Activated CD8-positive, alpha-beta memory T cell treated with anti-CD3 and anti-CD28 coated beads, Interleukin-2, amount 50 U/mL, for 48 hours (primary cell): ENCODE measurements around the gene CNTNAP2.

Experiments
- DNase-seq: peaks from one replicate; pipeline ENCODE4 v3.0.0-alpha.2; 2020

CNTNAP2 gene

DNA sequence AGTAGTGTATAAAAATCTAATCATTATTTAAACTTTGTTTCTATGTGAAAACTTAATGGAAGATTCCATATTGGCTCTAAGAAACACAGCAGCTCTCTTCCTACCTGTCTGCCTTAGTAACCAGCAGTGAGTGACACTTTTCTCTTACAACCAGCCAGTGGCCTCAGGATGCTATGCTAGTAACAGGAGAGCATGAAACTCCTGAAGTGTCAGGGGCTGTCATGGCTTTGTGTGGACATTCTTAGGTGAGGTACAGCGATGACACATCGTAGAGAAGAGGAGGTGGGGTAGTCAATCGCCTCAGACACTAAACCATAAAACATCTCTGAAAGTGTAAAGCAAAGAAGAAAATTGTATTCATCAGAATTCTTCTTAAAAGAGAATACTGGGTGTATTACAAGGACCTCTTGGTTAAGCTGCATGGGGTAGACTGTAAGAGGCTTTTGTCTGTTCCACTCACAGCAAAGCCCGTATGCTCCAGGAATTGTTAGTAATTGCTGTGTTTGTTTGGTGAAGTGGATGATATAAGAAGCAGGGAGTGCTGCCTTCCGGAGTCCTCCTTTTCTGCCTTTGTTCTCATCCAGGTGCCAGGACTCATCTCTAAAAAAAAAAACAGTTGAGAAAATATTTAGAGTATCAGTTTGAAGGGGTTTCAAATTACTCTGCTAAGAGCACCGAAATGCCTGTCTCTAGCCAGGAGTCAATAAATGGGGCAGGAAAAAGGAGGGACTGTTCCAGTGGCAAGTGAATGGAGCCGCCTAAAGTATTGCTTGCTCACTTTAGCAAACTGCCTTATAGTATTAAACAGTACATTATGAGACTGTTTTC lies 518.8 kb downstream of the CNTNAP2 start:
- DNase-seq = no peak

DNA sequence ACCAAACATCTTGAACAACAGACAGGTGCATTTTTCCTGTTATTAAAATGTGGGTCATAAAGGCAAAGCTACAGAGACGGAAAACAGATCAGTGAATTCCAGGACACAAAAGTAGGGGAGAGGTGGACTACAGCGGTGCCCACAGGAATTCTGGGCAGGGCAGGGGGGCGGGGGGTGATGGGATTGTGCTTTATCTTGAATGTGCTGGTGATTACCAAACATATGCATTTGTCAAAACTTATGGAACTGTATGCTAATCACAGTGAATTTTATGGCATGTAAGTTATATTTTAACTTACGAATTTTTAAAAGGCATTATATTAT lies 519.4 kb downstream of the CNTNAP2 start:
- DNase-seq = no peak

DNA sequence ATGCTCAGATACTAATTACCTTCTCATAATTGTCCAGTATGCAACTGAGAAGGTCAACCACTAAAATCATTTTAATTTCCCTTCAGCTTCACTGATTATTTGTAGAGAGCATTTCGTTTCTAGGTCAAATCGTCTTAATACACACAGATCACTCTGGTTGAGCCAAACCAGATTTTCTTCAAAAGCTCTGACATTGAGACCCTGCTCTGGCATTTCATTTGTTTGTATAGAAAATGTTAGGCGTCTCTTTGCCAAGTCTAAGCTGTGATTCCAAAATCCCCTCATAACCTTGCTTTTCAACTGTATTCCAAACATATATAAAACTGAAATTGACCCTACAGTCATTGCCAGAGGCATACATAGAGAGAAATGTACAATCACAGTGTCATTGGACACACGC lies 520.0 kb downstream of the CNTNAP2 start:
- no peak for DNase-seq

DNA sequence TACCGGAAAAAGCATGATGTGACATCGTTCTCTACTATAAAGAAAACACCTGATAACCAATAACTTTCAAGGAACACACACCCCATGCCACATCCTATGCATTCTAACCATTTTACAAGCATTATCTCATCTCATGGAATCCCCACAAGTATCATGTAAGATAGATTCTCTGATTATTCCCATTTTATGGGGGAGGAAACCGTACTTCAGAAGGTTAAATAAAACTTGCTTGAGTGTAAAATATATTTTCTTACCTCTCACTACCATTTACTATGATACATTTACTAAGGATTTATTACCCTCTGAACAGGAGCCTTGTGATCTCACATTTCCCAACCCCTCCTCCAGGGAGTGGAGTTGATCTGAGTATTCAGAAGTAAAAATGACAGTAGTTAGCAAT lies 522.7 kb downstream of the CNTNAP2 start:
- no peak for DNase-seq

DNA sequence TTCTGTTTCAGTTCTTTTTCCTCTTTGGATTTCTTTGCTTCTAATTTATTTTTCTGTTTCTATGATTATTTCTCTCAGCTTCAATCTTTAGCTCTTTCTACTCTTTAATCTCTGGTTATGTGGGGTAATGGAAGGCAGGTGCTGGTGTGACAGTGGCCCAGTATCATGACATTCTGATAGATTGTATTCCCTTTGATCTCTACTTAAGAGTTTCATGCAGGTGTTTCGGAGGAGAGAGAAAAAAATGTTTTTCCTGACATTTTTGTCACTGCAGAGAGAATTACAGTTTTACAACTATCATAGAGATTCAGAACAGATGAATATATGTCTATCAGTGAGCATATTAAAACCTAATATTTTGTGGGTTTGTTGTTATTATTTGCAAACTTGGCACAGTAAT lies 524.9 kb downstream of the CNTNAP2 start:
- no peak for DNase-seq

DNA sequence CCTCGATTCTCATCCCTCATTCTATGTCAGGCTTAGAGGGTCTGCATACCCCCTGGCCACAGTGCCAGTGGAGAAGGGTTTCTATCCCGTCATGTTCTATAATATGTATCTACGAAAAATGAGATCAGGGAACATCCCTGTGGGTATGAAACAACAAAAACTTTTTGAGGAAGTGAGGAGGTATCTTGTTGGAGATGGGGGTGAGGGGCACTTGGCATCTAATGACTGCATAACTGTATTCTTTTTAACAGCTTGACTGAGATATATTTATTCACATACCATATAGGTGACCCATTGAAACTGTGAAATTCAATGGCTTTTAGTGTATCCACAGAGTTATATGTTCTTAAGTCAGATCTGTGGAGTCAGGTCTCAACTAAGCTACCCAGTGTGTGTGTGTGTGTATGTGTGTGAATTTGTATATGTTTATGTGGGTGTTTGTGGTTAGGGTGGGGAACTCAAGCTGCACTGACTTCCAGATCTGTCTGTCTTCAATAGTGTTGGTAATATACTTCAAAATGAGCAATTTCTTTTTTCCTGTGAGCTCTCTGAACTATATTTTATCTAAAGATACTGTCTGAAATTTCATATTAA lies 528.9 kb downstream of the CNTNAP2 start:
- no peak for DNase-seq

DNA sequence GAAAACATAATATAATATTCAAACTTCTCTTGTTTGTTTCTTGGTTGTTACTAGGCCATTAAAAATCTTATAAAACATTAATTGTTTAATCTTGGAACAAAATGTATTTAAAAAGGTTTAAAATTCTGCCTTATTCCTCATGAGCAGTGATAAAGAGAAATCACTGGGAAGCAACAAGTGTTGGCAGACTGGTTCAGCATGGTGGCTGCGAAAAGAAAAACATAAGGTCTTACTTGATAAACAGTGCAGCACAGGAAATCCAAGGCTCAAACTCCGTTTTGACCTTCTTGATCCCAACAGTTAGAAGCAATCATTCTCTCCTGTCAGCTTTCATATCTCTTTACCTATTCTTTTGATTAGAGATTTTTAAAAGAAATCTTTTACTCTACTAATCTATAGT lies 530.8 kb downstream of the CNTNAP2 start:
- no peak for DNase-seq

DNA sequence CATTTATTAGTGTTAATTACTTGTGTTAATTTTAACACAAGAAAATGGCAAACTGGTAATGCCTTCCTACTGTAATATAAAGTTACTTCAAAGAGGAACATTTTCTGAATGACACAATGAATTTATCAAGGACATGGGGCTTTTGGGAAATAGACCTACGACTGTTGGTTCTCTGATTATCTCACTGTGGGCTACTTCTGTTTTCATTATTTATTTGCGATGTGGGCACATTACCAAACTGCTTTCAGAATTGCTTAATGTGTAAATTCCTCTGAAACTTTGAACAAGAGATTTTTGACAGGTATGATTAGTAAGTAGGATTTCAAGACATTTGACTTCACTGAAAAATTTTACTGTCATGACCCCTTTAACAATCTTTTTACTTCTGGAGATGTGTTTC lies 535.6 kb downstream of the CNTNAP2 start:
- DNase-seq = no peak

DNA sequence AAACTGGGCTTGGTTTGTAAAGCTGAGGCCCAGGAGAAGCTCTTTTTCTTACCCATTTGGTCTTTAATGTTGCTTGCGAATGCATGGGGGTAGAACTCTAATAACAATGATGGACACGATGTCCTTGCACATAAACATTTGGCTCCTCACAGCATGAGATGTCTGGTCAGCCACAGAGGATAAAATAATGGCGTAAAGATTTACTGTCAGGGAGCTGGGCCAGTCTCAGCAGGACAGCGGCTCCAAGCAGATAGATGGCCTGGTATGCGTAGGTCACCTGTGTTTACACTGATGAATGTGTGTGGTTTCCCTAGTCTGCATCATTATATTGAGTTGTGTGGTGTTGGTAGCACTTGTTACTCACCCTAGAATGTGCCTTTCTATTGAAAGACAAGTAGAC lies 537.4 kb downstream of the CNTNAP2 start:
- DNase-seq = no peak

DNA sequence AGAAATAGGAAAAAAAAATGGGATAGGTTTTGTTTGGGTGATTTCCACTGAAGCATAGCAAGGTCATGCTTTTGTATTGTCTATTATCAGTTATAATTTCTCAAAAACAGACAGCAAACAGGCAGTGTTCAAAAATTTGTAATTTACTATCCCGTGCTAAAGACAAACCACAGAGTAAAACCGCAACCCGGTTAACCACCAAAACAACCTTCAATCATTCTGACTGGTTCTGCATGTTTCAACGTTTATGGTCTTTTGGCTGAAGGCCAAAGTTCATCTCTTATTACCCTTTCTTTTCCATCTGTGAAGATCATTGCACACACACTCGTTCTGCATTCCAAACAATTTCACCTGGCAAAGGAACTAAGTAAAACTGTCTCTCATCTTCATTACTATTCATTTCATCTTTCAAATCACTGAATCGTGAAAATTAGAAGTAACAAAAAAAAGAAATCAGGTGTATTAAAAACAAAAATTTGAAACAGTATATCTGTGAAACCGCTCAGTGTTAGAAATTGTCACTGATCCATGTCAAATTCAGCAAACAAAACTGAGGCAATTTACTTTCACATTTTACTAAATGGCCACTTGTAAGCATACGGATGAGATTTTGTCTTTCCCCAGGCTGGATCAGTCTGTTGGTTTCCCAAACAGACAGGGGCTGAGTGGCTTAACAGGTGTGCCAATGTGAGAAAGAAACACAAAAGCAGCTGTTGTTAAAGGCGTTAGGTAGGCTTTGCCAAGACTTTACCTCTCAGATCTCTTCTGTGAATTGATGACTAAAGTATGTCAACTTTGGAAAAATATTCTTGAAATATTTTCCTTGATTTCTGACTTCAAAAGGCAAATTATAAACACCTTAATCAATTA lies 539.6 kb downstream of the CNTNAP2 start:
- no peak for DNase-seq

DNA sequence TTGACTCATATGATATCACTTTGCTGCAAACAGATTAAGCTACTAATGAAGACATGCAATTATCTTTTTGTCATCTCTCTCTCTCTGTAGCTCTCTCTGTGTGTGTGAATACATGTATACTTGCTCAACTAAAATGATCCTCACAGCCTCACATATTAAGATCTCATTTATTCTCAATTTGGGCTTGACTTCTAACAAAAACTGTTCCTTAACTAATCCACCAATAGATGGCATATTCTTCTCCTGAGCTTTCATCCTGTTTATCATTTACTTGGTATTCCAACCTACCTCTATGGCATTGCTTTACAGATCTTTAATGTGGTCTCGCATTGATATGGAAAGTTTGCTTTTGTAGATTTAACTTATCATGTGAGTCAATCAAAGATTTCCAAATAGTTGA lies 540.4 kb downstream of the CNTNAP2 start:
- no peak for DNase-seq

DNA sequence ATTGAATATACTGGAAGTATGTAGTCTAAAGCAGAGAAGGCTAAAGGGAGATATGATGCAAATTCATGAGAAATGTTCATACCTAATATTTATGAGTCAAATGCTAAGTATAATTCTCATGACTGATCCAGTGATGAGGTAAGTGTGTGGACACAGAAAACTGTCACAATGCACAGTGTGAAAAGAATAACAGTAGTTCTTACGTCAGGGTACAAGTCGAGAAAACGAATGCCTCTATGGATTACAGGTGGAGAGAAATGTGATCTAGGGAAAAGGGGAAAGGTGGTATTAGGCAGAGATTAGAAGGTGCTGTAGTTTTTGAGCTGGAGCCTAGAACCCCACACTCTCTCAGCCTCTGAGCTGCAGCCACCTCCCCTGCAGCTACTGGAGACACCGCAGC lies 542.0 kb downstream of the CNTNAP2 start:
- DNase-seq = no peak

DNA sequence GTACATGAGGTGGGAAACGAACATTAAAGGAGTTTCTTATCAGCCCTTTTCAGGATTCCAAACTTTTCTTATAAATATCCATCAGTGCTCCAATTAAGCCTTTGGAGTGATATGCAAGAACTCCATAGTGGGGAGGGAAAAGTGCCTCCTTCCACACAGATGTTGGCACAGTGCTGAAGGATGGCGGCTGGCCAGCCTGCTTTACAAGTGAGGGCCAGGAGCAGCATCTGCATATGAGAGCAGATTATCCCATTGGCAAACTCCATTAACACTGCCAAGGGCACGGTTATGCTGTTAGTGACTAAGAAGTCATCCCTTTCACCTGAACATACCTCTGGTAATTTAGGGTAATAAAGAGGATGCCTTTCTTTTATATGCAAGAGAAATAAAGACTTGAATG lies 543.1 kb downstream of the CNTNAP2 start:
- no peak for DNase-seq

DNA sequence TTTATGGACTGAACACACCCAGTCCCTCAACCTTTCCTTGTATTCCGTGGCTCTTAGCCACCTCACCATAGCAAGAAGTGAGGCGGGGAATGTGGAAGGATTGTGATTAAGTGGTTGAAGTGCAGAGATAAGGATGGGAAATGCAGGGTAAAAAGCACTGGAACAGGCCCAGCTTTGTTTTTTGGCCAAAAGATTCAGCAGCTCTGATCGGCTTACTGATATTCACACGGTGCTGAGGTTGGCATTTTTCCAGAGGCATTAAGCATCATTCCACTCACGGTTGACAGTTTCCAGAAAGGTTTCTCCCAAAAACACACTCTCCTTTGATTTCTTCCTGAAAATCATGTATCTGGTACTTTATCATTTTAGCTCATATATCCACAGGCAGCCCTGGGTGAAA lies 544.2 kb downstream of the CNTNAP2 start:
- no peak for DNase-seq

DNA sequence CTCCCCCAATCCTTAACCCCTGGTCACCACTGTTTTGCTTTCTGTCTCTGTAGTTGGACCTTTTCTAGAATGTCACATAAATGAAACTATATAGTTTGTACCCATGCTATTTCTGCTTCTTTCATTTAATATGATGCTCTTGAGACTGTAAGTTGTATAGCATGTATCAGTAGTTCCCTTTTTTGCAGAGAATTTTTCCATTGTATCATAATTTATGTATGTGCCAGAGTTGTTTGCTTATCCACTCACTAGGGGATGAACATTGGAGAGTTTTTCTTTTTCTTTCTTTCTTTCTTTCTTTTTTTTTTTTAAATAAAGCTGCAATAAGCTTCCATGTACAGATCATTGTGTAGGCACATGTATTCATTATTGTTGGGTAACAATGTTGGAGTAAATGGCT lies 544.8 kb downstream of the CNTNAP2 start:
- no peak for DNase-seq

DNA sequence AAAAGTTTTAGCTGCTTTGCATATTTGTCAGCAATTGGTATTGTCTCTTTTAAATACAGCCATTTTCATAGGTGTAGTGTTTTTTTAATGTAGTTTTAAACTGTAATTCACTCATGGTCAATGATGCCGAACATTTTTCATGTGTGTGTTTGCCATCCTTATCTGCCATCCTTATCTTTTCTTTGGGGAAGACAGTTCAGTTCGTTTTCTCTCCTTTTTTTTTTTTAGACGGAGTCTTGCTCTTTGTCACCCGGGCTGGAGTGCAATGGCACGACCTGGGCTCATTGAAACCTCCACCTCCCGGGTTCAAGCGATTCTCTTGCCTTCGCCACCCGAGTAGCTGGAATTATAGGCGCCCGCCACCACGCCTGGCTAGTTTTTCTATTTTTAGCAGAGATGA lies 545.3 kb downstream of the CNTNAP2 start:
- no peak for DNase-seq

DNA sequence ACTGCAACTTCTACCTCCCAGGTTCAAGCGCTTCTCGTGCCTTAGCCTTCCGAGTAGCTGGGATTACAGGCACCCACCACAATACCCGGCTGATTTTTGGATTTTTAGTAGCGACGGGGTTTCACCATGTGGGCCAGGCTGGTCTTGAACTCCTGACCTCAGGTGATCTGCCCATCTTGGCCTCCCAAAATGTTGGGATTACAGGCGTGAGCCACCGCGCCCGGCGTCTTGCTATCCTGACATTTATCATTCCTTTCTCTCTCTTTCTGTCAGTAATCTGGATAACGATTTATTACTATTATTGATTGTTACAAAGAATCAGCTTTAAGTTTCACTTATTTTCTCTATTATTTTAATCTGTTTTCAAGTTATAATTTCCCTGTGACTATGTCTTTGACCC lies 548.4 kb downstream of the CNTNAP2 start:
- DNase-seq = no peak

DNA sequence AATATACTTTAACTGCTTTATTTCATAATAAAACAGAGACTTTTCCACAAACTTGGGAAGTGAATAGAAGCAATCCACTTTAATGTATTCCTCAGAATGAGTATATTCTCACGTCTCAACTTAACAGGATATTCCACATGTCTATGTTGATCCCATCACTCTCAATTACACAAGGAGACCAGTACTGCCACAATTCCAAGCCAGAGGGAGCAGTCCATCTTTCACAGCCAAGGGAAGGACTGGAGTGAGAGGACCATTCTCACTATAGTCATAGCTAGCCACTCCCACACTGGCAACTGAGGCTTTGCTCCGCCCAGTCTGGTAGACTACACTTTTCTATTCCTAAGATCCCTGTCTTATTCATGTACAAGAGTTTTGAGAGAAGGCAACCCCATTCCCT lies 553.9 kb downstream of the CNTNAP2 start:
- DNase-seq = no peak

DNA sequence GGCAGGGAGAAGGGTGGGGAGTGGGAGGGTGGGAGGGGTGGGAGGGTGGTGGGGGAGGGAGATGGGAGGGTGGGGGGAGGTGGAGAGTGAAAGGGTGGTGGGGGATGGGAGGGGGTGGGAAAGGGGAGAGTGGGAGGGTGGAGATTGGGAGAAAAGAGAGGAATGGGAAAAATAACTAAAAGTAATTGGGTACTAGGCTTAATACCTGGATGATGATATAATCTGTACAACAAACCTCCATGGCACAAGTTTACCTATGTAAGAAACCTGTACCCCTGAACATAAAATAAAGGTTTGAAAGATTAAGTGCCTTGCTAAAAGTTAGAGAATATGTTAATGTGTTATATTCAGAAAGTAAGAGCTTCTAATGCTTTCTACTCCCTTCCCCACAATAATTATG lies 564.9 kb downstream of the CNTNAP2 start:
- DNase-seq = no peak

DNA sequence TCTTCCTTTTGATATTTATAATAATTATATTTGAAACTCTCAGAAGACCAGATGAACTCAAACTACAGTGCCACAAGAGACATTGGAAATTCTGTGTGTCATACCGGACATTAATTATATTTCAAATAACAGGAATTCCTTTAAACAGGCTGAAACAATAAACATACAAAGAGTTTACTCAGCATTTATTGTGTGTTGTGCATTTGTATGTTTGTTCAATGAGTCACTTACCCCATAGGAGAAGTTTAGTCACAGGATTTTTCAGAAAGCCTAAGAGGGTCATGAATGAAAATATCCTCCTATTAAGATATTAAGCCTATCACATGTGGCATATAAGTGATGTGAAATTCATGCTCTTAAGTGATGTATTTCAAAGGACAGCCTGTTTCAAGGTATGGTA lies 566.8 kb downstream of the CNTNAP2 start:
- no peak for DNase-seq

DNA sequence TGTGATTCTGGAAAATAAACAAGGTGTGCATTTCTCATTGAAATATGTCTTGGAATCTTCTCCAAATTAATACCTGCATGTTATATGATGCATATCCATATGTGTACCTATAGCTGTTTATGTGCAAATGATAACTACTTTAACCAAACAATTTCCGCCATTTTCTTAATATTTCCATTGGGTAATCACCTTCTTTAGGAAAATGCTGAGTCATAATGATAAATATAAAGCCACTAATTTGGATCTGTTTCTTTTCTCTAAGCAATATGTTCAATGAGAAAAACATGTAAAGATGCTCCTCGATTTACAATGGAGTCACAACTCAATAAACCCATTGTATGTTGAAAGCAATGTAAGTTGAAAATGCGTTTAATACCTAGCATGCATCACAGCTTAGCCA lies 574.4 kb downstream of the CNTNAP2 start:
- DNase-seq = no peak

DNA sequence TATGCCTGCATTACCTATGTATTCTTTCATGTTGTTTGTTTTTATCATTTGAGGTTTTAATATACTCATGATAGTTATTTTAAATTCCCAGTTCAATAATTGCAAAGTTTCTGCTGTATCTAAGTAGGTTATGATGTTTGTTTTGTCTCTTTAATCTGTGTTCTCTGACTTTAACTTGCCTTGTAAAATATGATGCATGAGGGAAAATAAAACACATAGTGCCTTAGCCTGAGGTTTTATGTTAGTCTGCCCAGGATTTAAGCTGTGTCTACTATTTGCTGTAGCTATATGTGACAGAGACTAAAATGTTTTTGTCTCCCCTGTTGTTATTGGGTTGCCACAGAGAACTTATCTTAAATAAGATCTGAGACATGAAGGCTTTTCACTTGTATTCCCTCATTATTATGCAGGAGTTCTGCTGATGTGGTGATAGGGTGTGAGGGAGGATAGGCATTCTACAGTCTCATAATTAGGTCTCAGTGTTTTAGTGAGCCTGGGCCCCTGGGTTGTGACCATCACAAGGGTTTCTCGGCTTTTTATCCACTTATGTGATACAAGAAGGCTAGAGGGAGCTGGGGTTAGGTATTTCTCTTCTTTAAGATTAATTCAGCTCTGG lies 582.5 kb downstream of the CNTNAP2 start:
- DNase-seq = no peak

DNA sequence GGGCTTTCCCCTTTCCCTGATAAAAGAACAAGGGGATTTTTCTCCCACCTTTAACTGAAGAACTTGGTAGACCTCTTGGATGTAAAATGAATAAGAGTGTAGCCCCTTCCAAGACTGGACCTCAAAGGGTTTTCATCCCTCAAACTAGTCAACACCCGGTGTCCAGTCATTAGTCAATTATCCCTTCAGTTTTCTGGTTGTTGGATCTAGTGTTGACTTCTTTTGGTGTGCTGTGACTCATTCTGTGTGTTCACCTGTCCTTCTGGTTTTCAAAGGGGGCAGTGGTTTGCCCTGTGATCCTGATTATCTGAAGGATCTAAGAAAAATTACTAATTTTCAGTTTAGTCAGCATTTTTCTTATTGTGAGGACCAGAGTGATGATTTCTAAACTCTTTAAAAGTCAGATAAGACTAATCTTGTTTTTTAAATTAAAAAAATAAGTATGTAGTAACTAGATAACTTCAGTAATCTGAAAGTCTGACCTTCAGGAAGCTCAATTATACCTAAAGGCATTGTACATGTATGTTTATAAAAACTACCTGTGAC lies 583.5 kb downstream of the CNTNAP2 start:
- no peak for DNase-seq
